ENCODE results near the gene KCNJ9.

The KCNJ9 gene

GRCh38 chr1:160112357-160112756, 31.0 kb downstream of the KCNJ9 start:
- DNase-seq (ENCODE audit: low spot score) = no peak
- H3K9me3 ChIP-seq (ENCODE audit: severe bottlenecking) = no peaks in the 10 kb centered on the region
- no peaks in the 10 kb centered on the region for H3K4me1 ChIP-seq (ENCODE audit: insufficient read depth, poor library complexity, severe bottlenecking)
- no peaks in the 10 kb centered on the region for H3K36me3 ChIP-seq (ENCODE audit: low read depth)
- no peak for TF ChIP-seq CTCF (IDR thresholded peaks at IDR 0.05; ENCODE audit: poor library complexity, severe bottlenecking)
- no peak overlapping the region for H3K4me3 ChIP-seq (ENCODE audit: severe bottlenecking)
- H3K27me3 ChIP-seq (ENCODE audit: insufficient read depth, poor library complexity, severe bottlenecking) = no peaks in the 10 kb centered on the region
- ATAC-seq (ENCODE audit: low read depth) = no peak
- H3K27ac ChIP-seq (ENCODE audit: poor library complexity, severe bottlenecking) = no peak overlapping the region

GRCh38 chr1:160113407-160113806, 32.1 kb downstream of the KCNJ9 start:
- no peaks in the 10 kb centered on the region for H3K4me1 ChIP-seq (ENCODE audit: insufficient read depth, poor library complexity, severe bottlenecking)
- no peak for ATAC-seq (ENCODE audit: low read depth)
- no peak overlapping the region for H3K4me3 ChIP-seq (ENCODE audit: severe bottlenecking)
- DNase-seq (ENCODE audit: low spot score) = no peak
- H3K36me3 ChIP-seq (ENCODE audit: low read depth) = no peaks in the 10 kb centered on the region
- H3K27ac ChIP-seq (ENCODE audit: poor library complexity, severe bottlenecking) = no peak overlapping the region
- no peaks in the 10 kb centered on the region for H3K27me3 ChIP-seq (ENCODE audit: insufficient read depth, poor library complexity, severe bottlenecking)
- TF ChIP-seq CTCF (IDR thresholded peaks at IDR 0.05; ENCODE audit: poor library complexity, severe bottlenecking) = no peak
- H3K9me3 ChIP-seq (ENCODE audit: severe bottlenecking) = no peaks in the 10 kb centered on the region

GRCh38 chr1:160114085-160114484, 32.7 kb downstream of the KCNJ9 start:
- no peaks in the 10 kb centered on the region for H3K4me1 ChIP-seq (ENCODE audit: insufficient read depth, poor library complexity, severe bottlenecking)
- no peak overlapping the region for H3K4me3 ChIP-seq (ENCODE audit: severe bottlenecking)
- H3K36me3 ChIP-seq (ENCODE audit: low read depth) = no peaks in the 10 kb centered on the region
- H3K27me3 ChIP-seq (ENCODE audit: insufficient read depth, poor library complexity, severe bottlenecking) = no peaks in the 10 kb centered on the region
- no peak for TF ChIP-seq CTCF (IDR thresholded peaks at IDR 0.05; ENCODE audit: poor library complexity, severe bottlenecking)
- DNase-seq (ENCODE audit: low spot score) (no peak), ATAC-seq (ENCODE audit: low read depth) (no peak)
- no peaks in the 10 kb centered on the region for H3K9me3 ChIP-seq (ENCODE audit: severe bottlenecking)
- no peak overlapping the region for H3K27ac ChIP-seq (ENCODE audit: poor library complexity, severe bottlenecking)

GRCh38 chr1:160115545-160116282, 34.4 kb downstream of the KCNJ9 start, which contains the start of gene ATP1A2:
Gene ATP1A2 (plus strand): TSS chr1:160115759. CDS start chr1:160115862, 103 bp downstream.
- DNase-seq (ENCODE audit: low spot score) (no peak), ATAC-seq (ENCODE audit: low read depth) (no peak)
- Histone ChIP-seq H3K36me3 (ENCODE audit: low read depth) (no peaks in the 10 kb centered on the region), H3K4me3 (ENCODE audit: severe bottlenecking) (no peak within 1 kb of the TSS), H3K4me1 (ENCODE audit: insufficient read depth, poor library complexity, severe bottlenecking) (no peaks in the 10 kb centered on the region), H3K9me3 (ENCODE audit: severe bottlenecking) (no peaks in the 10 kb centered on the region), H3K27ac (ENCODE audit: poor library complexity, severe bottlenecking) (no peak within 1 kb of the TSS), H3K27me3 (ENCODE audit: insufficient read depth, poor library complexity, severe bottlenecking) (no peaks in the 10 kb centered on the region)
- no peak for TF ChIP-seq CTCF (IDR thresholded peaks at IDR 0.05; ENCODE audit: poor library complexity, severe bottlenecking)

Data from RWPE2 (cell line).